HepG2 (cell line): ENCODE data around the gene CADM1. TPM values are rescaled to one million over a fixed set of nuclear protein-coding genes. Genes with fewer than 3 reads are reported as not detected.

ENCODE experiments used
- CSRNP1 ChIP-seq: sonication (generic); formaldehyde crosslinking; IDR thresholded peaks from 2 replicates; pipeline ENCODE4 v1.8.1; 2023; ENCODE audit warnings: mild to moderate bottlenecking, missing genetic modification reagents
- FOXM1 ChIP-seq: sonication (generic); formaldehyde crosslinking; IDR thresholded peaks from 2 replicates; pipeline ENCODE4 v1.5.0; 2020; ENCODE audit warnings: missing genetic modification reagents
- GTF2F1 ChIP-seq: fragments of 150-350 bp; IDR thresholded peaks from 2 replicates; pipeline ENCODE4 v1.6.1; 2014; ENCODE audit warnings: low read length
- HMG20A ChIP-seq: IDR thresholded peaks from 2 replicates; pipeline ENCODE4 v1.6.1; 2016; ENCODE audit warnings: borderline replicate concordance
- MXI1 ChIP-seq: IDR thresholded peaks from 3 replicates; pipeline ENCODE4 v1.6.1; 2012; ENCODE audit warnings: low read depth, low read length, inconsistent platforms, borderline replicate concordance
- NR2F1 ChIP-seq, 2 experiments: fragments of 450-650 bp in 1 of 2; formaldehyde crosslinking in 1 of 2; IDR thresholded peaks; 2 replicates each; pipeline versions ENCODE4 v1.5.0 to v1.6.1; 2016 to 2020; ENCODE audit warnings: mild to moderate bottlenecking in 1 of 2, missing compliant biosample characterization in 1 of 2, missing genetic modification reagents in 1 of 2, moderate library complexity in 1 of 2
- RXRB ChIP-seq: IDR thresholded peaks from 2 replicates; pipeline ENCODE4 v1.6.1; 2016; ENCODE audit warnings: borderline replicate concordance, missing genetic modification reagents, missing compliant biosample characterization
- TBP ChIP-seq: sonication (generic); formaldehyde crosslinking; IDR thresholded peaks from 2 replicates; pipeline ENCODE4 v1.5.0; 2020; ENCODE audit warnings: missing genetic modification reagents
- TCF12 ChIP-seq, 2 experiments: fragments of 450-650 bp in 1 of 2; sonication (generic) in 1 of 2; formaldehyde crosslinking in 1 of 2; IDR thresholded peaks; 2 replicates each; pipeline versions ENCODE4 v1.6.1 to v1.8.0; 2017 to 2022; ENCODE audit warnings: antibody characterized with exemption in 1 of 2, mild to moderate bottlenecking in 1 of 2, missing genetic modification reagents in 1 of 2, moderate library complexity in 1 of 2
- ZMAT3 ChIP-seq: sonication (generic); formaldehyde crosslinking; conservative IDR thresholded peaks from 2 replicates; pipeline ENCODE4 v1.7.0; 2021; ENCODE audit warnings: missing genetic modification reagents
- ZMYM4 ChIP-seq: sonication (generic); formaldehyde crosslinking; IDR thresholded peaks from 2 replicates; pipeline ENCODE4 v1.8.1; 2023; ENCODE audit warnings: mild to moderate bottlenecking, missing genetic modification reagents
- ZNF232 ChIP-seq: sonication (generic); formaldehyde crosslinking; IDR thresholded peaks from 2 replicates; pipeline ENCODE4 v1.4.0; 2020; ENCODE audit warnings: missing genetic modification reagents, borderline replicate concordance
- ZNF260 ChIP-seq: sonication (generic); formaldehyde crosslinking; IDR thresholded peaks from 2 replicates; pipeline ENCODE4 v1.4.0; 2020; ENCODE audit warnings: missing genetic modification reagents, low read depth, mild to moderate bottlenecking, borderline replicate concordance
- ZNF317 ChIP-seq: sonication (generic); formaldehyde crosslinking; IDR thresholded peaks from 2 replicates; pipeline ENCODE4 v1.5.0; 2020; ENCODE audit warnings: mild to moderate bottlenecking, missing genetic modification reagents
- ZNF792 ChIP-seq: IDR thresholded peaks from 2 replicates; pipeline ENCODE4 v1.6.1; 2016
- polyA plus RNA-seq, 8 experiments: library from polyadenylated mRNA; depleted of rRNA in 3 of 8; stranded (reverse) in 7 of 8; unstranded in 1 of 8; fragments of >200 nt; fragmentation: Illumina TruSeq in 4 of 8; extraction: Trizol in 4 of 8; gene quantifications; 2 replicates each; pipeline versions ENCODE4 v1.2.1 to v1.2.3, GENCODE V29; 2011 to 2016; ENCODE audit warnings: low read depth in 4 of 8, missing spikeins in 1 of 8, mixed read lengths in 1 of 8; ENCODE audit not compliant: insufficient read depth in 1 of 8
- total RNA-seq, 5 experiments: library from RNA; depleted of rRNA; stranded (reverse); fragments of >200 nt; fragmentation: Illumina TruSeq; extraction: Trizol; gene quantifications; 2 replicates each; pipeline ENCODE4 v1.2.3, GENCODE V29; 2016; ENCODE audit warnings: low read depth in 1 of 5
- TF ChIP-seq, protein P1 (sequence below): sonication (generic); formaldehyde crosslinking; IDR thresholded peaks from 2 replicates; pipeline ENCODE4 v1.8.0; 2022; ENCODE audit warnings: missing genetic modification reagents, mild to moderate bottlenecking, moderate library complexity, borderline replicate concordance
- TF ChIP-seq, protein P2 (sequence below): sonication (generic); formaldehyde crosslinking; IDR thresholded peaks from 2 replicates; pipeline ENCODE4 v1.8.0; 2023; ENCODE audit warnings: mild to moderate bottlenecking, missing genetic modification reagents
- TF ChIP-seq, protein P3 (sequence below): sonication (generic); formaldehyde crosslinking; IDR thresholded peaks from 2 replicates; pipeline ENCODE4 v1.8.1; 2023; ENCODE audit warnings: mild to moderate bottlenecking, missing genetic modification reagents
- TF ChIP-seq, protein P4 (sequence below): sonication (generic); formaldehyde crosslinking; IDR thresholded peaks from 2 replicates; pipeline ENCODE4 v1.8.0; 2022; ENCODE audit warnings: mild to moderate bottlenecking, missing genetic modification reagents

The CADM1 gene
- total and polyA plus RNA-seq, 2 of the 13 experiments (the other 11 are each of a cell fraction or from before 2014, with no cell fraction given) = 71.3 to 122 TPM

- TF ChIP-seq ZMYM4 (CRISPR knock-in tag) (peak; percentile 78; the same call in 1 of the 2 replicates), FOXM1 (CRISPR knock-in tag) (no peak), NR2F1 (CRISPR knock-in tag; IDR thresholded peaks at IDR 0.05) (no peak), RXRB (CRISPR knock-in tag) (peak; percentile 82), ZNF317 (no peak), HMG20A (CRISPR knock-in tag) (no peak), ZNF232 (no peak), ZMAT3 (CRISPR knock-in tag) (no peak), ZNF792 (CRISPR knock-in tag) (no peak), ZNF260 (CRISPR knock-in tag) (no peak), MXI1 (no peak), TBP (no peak), TCF12 (IDR thresholded peaks at IDR 0.05) (no peak), TCF12 (CRISPR knock-in tag; IDR thresholded peaks at IDR 0.05) (no peak), GTF2F1 (no peak), CSRNP1 (CRISPR knock-in tag) (no peak)
- TF ChIP-seq, protein P1, sequence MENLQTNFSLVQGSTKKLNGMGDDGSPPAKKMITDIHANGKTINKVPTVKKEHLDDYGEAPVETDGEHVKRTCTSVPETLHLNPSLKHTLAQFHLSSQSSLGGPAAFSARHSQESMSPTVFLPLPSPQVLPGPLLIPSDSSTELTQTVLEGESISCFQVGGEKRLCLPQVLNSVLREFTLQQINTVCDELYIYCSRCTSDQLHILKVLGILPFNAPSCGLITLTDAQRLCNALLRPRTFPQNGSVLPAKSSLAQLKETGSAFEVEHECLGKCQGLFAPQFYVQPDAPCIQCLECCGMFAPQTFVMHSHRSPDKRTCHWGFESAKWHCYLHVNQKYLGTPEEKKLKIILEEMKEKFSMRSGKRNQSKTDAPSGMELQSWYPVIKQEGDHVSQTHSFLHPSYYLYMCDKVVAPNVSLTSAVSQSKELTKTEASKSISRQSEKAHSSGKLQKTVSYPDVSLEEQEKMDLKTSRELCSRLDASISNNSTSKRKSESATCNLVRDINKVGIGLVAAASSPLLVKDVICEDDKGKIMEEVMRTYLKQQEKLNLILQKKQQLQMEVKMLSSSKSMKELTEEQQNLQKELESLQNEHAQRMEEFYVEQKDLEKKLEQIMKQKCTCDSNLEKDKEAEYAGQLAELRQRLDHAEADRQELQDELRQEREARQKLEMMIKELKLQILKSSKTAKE = no peak
- TF ChIP-seq, protein P2, sequence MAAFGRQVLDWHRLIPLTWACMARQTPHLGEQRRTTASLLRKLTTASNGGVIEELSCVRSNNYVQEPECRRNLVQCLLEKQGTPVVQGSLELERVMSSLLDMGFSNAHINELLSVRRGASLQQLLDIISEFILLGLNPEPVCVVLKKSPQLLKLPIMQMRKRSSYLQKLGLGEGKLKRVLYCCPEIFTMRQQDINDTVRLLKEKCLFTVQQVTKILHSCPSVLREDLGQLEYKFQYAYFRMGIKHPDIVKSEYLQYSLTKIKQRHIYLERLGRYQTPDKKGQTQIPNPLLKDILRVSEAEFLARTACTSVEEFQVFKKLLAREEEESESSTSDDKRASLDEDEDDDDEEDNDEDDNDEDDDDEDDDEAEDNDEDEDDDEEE = no peak
- TF ChIP-seq, protein P3, sequence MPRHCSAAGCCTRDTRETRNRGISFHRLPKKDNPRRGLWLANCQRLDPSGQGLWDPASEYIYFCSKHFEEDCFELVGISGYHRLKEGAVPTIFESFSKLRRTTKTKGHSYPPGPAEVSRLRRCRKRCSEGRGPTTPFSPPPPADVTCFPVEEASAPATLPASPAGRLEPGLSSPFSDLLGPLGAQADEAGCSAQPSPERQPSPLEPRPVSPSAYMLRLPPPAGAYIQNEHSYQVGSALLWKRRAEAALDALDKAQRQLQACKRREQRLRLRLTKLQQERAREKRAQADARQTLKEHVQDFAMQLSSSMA (CRISPR knock-in tag) = no peak
- TF ChIP-seq, protein P4, sequence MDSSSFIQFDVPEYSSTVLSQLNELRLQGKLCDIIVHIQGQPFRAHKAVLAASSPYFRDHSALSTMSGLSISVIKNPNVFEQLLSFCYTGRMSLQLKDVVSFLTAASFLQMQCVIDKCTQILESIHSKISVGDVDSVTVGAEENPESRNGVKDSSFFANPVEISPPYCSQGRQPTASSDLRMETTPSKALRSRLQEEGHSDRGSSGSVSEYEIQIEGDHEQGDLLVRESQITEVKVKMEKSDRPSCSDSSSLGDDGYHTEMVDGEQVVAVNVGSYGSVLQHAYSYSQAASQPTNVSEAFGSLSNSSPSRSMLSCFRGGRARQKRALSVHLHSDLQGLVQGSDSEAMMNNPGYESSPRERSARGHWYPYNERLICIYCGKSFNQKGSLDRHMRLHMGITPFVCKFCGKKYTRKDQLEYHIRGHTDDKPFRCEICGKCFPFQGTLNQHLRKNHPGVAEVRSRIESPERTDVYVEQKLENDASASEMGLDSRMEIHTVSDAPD (CRISPR knock-in tag) = peak; percentile 68; the same call in 1 of the 2 replicates
Measured at GRCh38 chr11:115454525-115454924, 49.7 kb downstream of the CADM1 start (continued).
